DMS79 treated with DMSO at 0.1 percent for 48 hours (cell line): ENCODE results near the gene PRKCA.
"Not testable (repeated sequence)": the region's sequence is repeated elsewhere in the genome, so short reads cannot be mapped to it uniquely, and the experiment has no call there.

Experiments used
- DNase-seq: peaks from one replicate; lab custom pipeline; 2025; lab: John Stamatoyannopoulos, UW

Gene PRKCA

GRCh38 chr17:66715745-66716156, 413.3 kb downstream of the PRKCA start:
- DNase-seq: peak; percentile 76

GRCh38 chr17:66716236-66717026, 414.0 kb downstream of the PRKCA start:
- peak; percentile 57 for DNase-seq

GRCh38 chr17:66717641-66718058, 415.2 kb downstream of the PRKCA start:
- DNase-seq: peak; percentile 4

GRCh38 chr17:66720027-66720426, 417.6 kb downstream of the PRKCA start:
- DNase-seq: no peak

- DNase-seq: no peak
Observed at GRCh38 chr17:66720567-66720966, 418.2 kb downstream of the PRKCA start.

- no peak for DNase-seq
Observed at GRCh38 chr17:66722341-66722740, 419.9 kb downstream of the PRKCA start.

- peak; percentile 21 for DNase-seq
Observed at GRCh38 chr17:66724581-66725341, 422.3 kb downstream of the PRKCA start.

- DNase-seq: not testable (repeated sequence)
Observed at GRCh38 chr17:66725438-66725837, 423.0 kb downstream of the PRKCA start.

- DNase-seq: no peak
Observed at GRCh38 chr17:66725956-66726355, 423.5 kb downstream of the PRKCA start.

GRCh38 chr17:66726371-66726770, 424.0 kb downstream of the PRKCA start:
- no peak for DNase-seq

GRCh38 chr17:66726846-66727245, 424.4 kb downstream of the PRKCA start:
- DNase-seq: no peak

GRCh38 chr17:66727634-66728570, 425.5 kb downstream of the PRKCA start:
- DNase-seq: peak; percentile 46

GRCh38 chr17:66730461-66730923, 428.1 kb downstream of the PRKCA start:
- DNase-seq: peak; percentile 37

- DNase-seq: no peak
Observed at GRCh38 chr17:66733759-66734158, 431.3 kb downstream of the PRKCA start.

- no peak for DNase-seq
Observed at GRCh38 chr17:66734186-66734943, 432.0 kb downstream of the PRKCA start.

GRCh38 chr17:66737524-66737923, 435.1 kb downstream of the PRKCA start:
- no peak for DNase-seq

GRCh38 chr17:66738301-66738700, 435.9 kb downstream of the PRKCA start:
- no peak for DNase-seq

- DNase-seq: no peak
Observed at GRCh38 chr17:66739553-66739952, 437.1 kb downstream of the PRKCA start.

- no peak for DNase-seq
Observed at GRCh38 chr17:66740226-66740625, 437.8 kb downstream of the PRKCA start.

- DNase-seq: no peak
Observed at GRCh38 chr17:66743511-66743910, 441.1 kb downstream of the PRKCA start.

- no peak for DNase-seq
Observed at GRCh38 chr17:66746736-66747135, 444.3 kb downstream of the PRKCA start.
